Measurements from ENCODE around the gene SCAMP4. TPM values are rescaled to one million over a fixed set of nuclear protein-coding genes. Genes with fewer than 3 reads are reported as not detected.

SCAMP4 gene
- total and polyA plus RNA-seq, 2 of the 13 experiments (the other 11 are each of a cell fraction or from before 2014, with no cell fraction given) = 10.7 to 13.7 TPM

DNA sequence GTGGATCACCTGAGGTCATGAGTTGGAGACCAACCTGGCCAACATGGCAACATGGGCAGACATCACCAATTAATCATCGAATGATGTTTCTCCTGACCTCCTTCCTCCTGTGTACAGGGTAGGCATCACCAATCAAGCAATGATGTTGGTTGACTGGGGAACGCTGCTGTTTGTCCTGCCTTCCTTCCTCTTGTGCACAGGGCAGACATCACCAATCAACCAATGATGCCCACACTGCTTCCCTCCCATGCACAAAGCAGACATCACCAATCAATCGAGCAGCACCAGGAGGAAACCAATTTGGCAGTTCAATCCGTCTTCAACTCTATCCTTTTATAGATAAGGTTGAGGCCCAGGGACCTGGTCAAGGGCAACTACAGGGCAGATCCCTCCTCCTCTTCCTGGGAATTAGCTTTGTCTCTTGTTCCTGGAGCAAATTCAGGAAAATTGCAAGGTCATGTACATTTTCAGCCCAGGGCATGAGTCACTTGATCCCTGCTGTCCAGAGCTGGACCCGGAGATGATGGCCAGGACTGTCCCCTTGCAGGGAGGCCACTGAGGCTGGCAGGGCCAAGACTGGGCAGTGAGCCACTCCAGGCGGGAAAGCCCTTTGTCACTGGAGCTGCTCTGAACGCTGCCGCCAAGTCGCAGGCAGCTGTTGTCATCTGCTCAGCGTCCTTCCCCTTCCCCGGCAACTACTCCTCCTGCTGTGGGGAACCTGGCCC, 30.4 kb downstream of the SCAMP4 start (continued):
- no peak for TF ChIP-seq ZNF569 (CRISPR knock-in tag; IDR thresholded peaks at IDR 0.05; ENCODE audit: borderline replicate concordance)
- TF ChIP-seq STAT5B (CRISPR knock-in tag; IDR thresholded peaks at IDR 0.05) = no peak
- TF ChIP-seq, protein P1, sequence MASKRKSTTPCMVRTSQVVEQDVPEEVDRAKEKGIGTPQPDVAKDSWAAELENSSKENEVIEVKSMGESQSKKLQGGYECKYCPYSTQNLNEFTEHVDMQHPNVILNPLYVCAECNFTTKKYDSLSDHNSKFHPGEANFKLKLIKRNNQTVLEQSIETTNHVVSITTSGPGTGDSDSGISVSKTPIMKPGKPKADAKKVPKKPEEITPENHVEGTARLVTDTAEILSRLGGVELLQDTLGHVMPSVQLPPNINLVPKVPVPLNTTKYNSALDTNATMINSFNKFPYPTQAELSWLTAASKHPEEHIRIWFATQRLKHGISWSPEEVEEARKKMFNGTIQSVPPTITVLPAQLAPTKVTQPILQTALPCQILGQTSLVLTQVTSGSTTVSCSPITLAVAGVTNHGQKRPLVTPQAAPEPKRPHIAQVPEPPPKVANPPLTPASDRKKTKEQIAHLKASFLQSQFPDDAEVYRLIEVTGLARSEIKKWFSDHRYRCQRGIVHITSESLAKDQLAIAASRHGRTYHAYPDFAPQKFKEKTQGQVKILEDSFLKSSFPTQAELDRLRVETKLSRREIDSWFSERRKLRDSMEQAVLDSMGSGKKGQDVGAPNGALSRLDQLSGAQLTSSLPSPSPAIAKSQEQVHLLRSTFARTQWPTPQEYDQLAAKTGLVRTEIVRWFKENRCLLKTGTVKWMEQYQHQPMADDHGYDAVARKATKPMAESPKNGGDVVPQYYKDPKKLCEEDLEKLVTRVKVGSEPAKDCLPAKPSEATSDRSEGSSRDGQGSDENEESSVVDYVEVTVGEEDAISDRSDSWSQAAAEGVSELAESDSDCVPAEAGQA (IDR thresholded peaks at IDR 0.05; ENCODE audit: low read depth) = no peak
- TF ChIP-seq, protein P1 (CRISPR knock-in tag; IDR thresholded peaks at IDR 0.05; ENCODE audit: borderline replicate concordance) = no peak
- TF ChIP-seq FIP1L1 (IDR thresholded peaks at IDR 0.05; ENCODE audit: borderline replicate concordance, insufficient read depth, low read depth, low read length) = no peak
- TF ChIP-seq, protein P2, sequence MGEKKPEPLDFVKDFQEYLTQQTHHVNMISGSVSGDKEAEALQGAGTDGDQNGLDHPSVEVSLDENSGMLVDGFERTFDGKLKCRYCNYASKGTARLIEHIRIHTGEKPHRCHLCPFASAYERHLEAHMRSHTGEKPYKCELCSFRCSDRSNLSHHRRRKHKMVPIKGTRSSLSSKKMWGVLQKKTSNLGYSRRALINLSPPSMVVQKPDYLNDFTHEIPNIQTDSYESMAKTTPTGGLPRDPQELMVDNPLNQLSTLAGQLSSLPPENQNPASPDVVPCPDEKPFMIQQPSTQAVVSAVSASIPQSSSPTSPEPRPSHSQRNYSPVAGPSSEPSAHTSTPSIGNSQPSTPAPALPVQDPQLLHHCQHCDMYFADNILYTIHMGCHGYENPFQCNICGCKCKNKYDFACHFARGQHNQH (CRISPR knock-in tag; IDR thresholded peaks at IDR 0.05) = no peak
- TF ChIP-seq NCOA5 (CRISPR knock-in tag; IDR thresholded peaks at IDR 0.05) = no peak
- TF ChIP-seq HNRNPUL1 (IDR thresholded peaks at IDR 0.05; ENCODE audit: low read depth, low read length) = no peak
- no peak for TF ChIP-seq TEAD2 (CRISPR knock-in tag; IDR thresholded peaks at IDR 0.05)
- TF ChIP-seq, protein P3, sequence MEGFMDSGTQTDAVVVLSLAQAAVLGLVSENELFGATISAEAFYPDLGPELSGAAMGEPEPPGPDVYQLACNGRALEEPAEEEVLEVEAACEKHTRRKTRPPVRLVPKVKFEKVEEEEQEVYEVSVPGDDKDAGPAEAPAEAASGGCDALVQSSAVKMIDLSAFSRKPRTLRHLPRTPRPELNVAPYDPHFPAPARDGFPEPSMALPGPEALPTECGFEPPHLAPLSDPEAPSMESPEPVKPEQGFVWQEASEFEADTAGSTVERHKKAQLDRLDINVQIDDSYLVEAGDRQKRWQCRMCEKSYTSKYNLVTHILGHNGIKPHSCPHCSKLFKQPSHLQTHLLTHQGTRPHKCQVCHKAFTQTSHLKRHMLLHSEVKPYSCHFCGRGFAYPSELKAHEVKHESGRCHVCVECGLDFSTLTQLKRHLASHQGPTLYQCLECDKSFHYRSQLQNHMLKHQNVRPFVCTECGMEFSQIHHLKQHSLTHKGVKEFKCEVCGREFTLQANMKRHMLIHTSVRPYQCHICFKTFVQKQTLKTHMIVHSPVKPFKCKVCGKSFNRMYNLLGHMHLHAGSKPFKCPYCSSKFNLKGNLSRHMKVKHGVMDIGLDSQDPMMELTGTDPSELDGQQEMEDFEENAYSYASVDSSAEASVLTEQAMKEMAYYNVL (CRISPR knock-in tag; IDR thresholded peaks at IDR 0.05; ENCODE audit: borderline replicate concordance) = peak; percentile 40; the same call in 1 of the 2 replicates
- TF ChIP-seq NFE2 (CRISPR knock-in tag; IDR thresholded peaks at IDR 0.05) = no peak
- no peak for TF ChIP-seq ARHGAP35 (CRISPR knock-in tag; IDR thresholded peaks at IDR 0.05; ENCODE audit: borderline replicate concordance)
- TF ChIP-seq NFYC (CRISPR knock-in tag; IDR thresholded peaks at IDR 0.05) = no peak
- TF ChIP-seq, protein P4, sequence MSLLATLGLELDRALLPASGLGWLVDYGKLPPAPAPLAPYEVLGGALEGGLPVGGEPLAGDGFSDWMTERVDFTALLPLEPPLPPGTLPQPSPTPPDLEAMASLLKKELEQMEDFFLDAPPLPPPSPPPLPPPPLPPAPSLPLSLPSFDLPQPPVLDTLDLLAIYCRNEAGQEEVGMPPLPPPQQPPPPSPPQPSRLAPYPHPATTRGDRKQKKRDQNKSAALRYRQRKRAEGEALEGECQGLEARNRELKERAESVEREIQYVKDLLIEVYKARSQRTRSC (CRISPR knock-in tag; IDR thresholded peaks at IDR 0.05; ENCODE audit: low read depth) = no peak
- no peak for TF ChIP-seq CBX1 (IDR thresholded peaks at IDR 0.05; ENCODE audit: low read depth)
- TF ChIP-seq, protein P5, sequence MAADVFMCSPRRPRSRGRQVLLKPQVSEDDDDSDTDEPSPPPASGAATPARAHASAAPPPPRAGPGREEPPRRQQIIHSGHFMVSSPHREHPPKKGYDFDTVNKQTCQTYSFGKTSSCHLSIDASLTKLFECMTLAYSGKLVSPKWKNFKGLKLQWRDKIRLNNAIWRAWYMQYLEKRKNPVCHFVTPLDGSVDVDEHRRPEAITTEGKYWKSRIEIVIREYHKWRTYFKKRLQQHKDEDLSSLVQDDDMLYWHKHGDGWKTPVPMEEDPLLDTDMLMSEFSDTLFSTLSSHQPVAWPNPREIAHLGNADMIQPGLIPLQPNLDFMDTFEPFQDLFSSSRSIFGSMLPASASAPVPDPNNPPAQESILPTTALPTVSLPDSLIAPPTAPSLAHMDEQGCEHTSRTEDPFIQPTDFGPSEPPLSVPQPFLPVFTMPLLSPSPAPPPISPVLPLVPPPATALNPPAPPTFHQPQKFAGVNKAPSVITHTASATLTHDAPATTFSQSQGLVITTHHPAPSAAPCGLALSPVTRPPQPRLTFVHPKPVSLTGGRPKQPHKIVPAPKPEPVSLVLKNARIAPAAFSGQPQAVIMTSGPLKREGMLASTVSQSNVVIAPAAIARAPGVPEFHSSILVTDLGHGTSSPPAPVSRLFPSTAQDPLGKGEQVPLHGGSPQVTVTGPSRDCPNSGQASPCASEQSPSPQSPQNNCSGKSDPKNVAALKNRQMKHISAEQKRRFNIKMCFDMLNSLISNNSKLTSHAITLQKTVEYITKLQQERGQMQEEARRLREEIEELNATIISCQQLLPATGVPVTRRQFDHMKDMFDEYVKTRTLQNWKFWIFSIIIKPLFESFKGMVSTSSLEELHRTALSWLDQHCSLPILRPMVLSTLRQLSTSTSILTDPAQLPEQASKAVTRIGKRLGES (CRISPR knock-in tag; IDR thresholded peaks at IDR 0.05; ENCODE audit: borderline replicate concordance) = no peak

Measured in HepG2 (cell line).